Left lung (tissue), 10 donors: Measurements from ENCODE around the gene ZNF442. TPM values are rescaled to one million over a fixed set of nuclear protein-coding genes. Genes with fewer than 3 reads are reported as not detected.

Source experiments
- ATAC-seq: fragments of 200-7000 bp; cut with Tn5 transposase; one replicate; pipeline ENCODE4 v1.9.1; 2020; ENCODE audit warnings: moderate library complexity
- DNase-seq, 4 donors: peaks; one replicate each; pipeline ENCODE4 v3.0.0-alpha.2; 2013 to 2020
- H3K27ac ChIP-seq, 2 donors: fragments of 200-600 bp; sonication (generic) in 1 of 2; one replicate each; pipeline versions ENCODE4 v1.5.0 to v1.8.0; 2020 to 2021
- H3K27me3 ChIP-seq, 2 donors: fragments of 200-600 bp; sonication (generic) in 1 of 2; one replicate each; pipeline versions ENCODE4 v1.5.0 to v1.8.0; 2020 to 2021
- H3K36me3 ChIP-seq, 2 donors: fragments of 200-600 bp; sonication (generic) in 1 of 2; one replicate each; pipeline versions ENCODE4 v1.5.0 to v1.8.0; 2020 to 2021
- H3K4me1 ChIP-seq, 2 donors: fragments of 200-600 bp; one replicate each; pipeline ENCODE4 v1.8.0; 2021
- H3K4me3 ChIP-seq, 2 donors: fragments of 200-600 bp; sonication (generic) in 1 of 2; one replicate each; pipeline versions ENCODE4 v1.5.0 to v1.8.0; 2020 to 2021; ENCODE audit warnings: mild to moderate bottlenecking in 1 of 2
- H3K9me3 ChIP-seq, 2 donors: fragments of 200-600 bp; sonication (generic) in 1 of 2; one replicate each; pipeline versions ENCODE4 v1.5.0 to v1.8.0; 2020 to 2021
- CTCF ChIP-seq, 2 donors: fragments of 200-600 bp; sonication (generic) in 1 of 2; IDR thresholded peaks; one replicate each; pipeline versions ENCODE4 v1.5.0 to v1.8.0; 2021; ENCODE audit warnings: antibody characterized with exemption in 2 of 2
- intact Hi-C, 2 donors: fragments of 100-400 bp; cut with DNase I; formaldehyde crosslinking; loops; one replicate each; pipeline versions ENCODE4 v1.11.2 to v1.14.2; 2022
- polyA plus RNA-seq, 6 donors: library from polyadenylated mRNA; unstranded; fragments of 120-200 nt; gene quantifications; one replicate each; pipeline ENCODE4 v1.2.1, GENCODE V29; 2013; ENCODE audit not compliant: insufficient read length in 6 of 6
- total RNA-seq, 2 donors: library from RNA; stranded (reverse); fragmentation: NEBNext Ultra II Directional; extraction: Animal tissue kit (Norgen Biotek cat#: 25700); gene quantifications; one replicate each; pipeline ENCODE4 v1.2.1, GENCODE V29; 2021
- donor health status: DM: no; HTN: yes; CAD: no.
- donor health status: DM: no; HTN: no; CAD: no.

The ZNF442 gene
- total and polyA plus RNA-seq, 8 donors = 3.2 to 7.1 (median 5.4) TPM

GRCh38 chr19:12333162-12334159, 32.0 kb downstream of the ZNF442 start, which contains the start of gene ZNF563:
ZNF563 (minus strand) TSS chr19:12333633; CDS start chr19:12333482, 151 bp downstream.
- intact Hi-C loops = no loop called here
- TF ChIP-seq CTCF (IDR thresholded peaks at IDR 0.05) = no peak

GRCh38 chr19:12331211-12331941, 34.1 kb downstream of the ZNF442 start:
- Histone ChIP-seq H3K36me3 (no peaks in the 10 kb centered on the region), H3K27ac (no peak overlapping the region), H3K9me3 (no peaks in the 10 kb centered on the region), H3K4me1 (peaks cover 5 to 23% of the 10 kb centered on the region in 2 donors), H3K27me3 (no peaks in the 10 kb centered on the region), H3K4me3 (no peak overlapping the region)
- DNase-seq = no peak
- intact Hi-C loops = no loop called here
- ATAC-seq = no peak
- no peak for TF ChIP-seq CTCF (IDR thresholded peaks at IDR 0.05)

More at GRCh38 chr19:12333162-12334159, 32.0 kb downstream of the ZNF442 start, which contains the start of gene ZNF563:
- Histone ChIP-seq H3K36me3 (no peaks in the 10 kb centered on the region), H3K4me3 (peak within 1 kb of the TSS; percentile 73 to 87), H3K9me3 (no peaks in the 10 kb centered on the region), H3K27ac (peak within 1 kb of the TSS; percentile 92 to 94), H3K27me3 (no peaks in the 10 kb centered on the region), H3K4me1 (peaks cover 5 to 23% of the 10 kb centered on the region in 2 donors)
- DNase-seq (peak; percentile 95 to 98 (median 97)), ATAC-seq (peak; percentile 99)

DNA sequence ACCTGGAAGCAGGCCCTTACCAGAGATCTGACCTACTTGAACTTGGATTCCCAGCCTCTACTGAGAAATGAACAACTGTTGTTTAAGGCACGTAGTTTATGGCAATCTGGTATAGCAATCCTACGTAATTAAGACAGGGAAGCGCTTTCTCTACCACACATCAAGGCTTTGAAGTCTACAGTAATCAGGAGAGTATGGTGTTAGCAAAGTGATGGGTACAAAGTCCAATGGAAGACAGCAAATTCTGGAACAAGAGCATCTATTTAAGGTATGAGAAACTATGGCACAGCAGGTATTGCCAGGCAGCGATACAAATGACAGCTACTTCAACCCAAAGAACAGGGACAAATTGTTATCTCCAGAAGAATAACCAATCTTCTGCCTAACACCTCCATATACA, 35.1 kb downstream of the ZNF442 start:
- Histone ChIP-seq H3K4me1 (peaks cover 5 to 23% of the 10 kb centered on the region in 2 donors), H3K36me3 (no peaks in the 10 kb centered on the region), H3K27ac (no peak overlapping the region), H3K9me3 (no peaks in the 10 kb centered on the region), H3K4me3 (no peak overlapping the region), H3K27me3 (no peaks in the 10 kb centered on the region)
- DNase-seq (no peak), ATAC-seq (no peak)
- intact Hi-C loops = no loop called here
- TF ChIP-seq CTCF (IDR thresholded peaks at IDR 0.05) = no peak

DNA sequence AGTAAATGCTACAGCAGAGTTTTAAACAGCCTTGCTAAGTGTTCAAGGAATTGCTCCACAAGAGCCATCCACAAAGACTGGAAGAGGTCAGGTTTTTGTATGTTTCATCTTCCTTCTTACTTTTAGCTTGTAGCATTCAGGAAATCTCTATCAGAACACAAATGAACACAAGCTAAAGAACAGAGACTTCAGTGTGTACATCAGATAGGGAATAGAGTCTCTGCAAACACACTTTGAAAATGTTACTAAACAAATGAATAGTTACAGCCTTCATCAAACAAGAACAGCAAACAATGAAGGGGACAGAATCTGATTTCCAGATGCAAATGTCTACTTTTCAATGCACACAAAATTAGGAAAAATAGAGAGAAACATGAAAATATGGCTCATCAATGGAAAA, 39.8 kb downstream of the ZNF442 start:
- ATAC-seq (no peak), DNase-seq (no peak)
- Histone ChIP-seq H3K4me3 (no peak overlapping the region), H3K27me3 (no peaks in the 10 kb centered on the region), H3K4me1 (no peaks in the 10 kb centered on the region), H3K27ac (no peak overlapping the region), H3K36me3 (peaks cover 0 to 21% of the 10 kb centered on the region in 2 donors), H3K9me3 (peaks cover 0 to 21% of the 10 kb centered on the region in 2 donors)
- TF ChIP-seq CTCF (IDR thresholded peaks at IDR 0.05) = no peak
- intact Hi-C loops = no loop called here
